Caco-2 (cell line): ENCODE results near the gene SMIM15. TPM values are rescaled to one million over a fixed set of nuclear protein-coding genes. Genes with fewer than 3 reads are reported as not detected.

Experiments
- BruUV-seq: library from RNA; stranded (reverse); fragments of 400-500 nt; replicated peaks from 2 replicates; lab custom pipeline; 2021; lab: Mats Ljungman, UMichigan
- CTCF ChIA-PET: fragments of 300-600 bp; sonication (Branson Sonifier 250); formaldehyde crosslinking; loops from one replicate; lab custom pipeline; 2022; ENCODE audit warnings: antibody characterized with exemption; lab: Charles Lee
- POLR2A ChIA-PET: fragments of 300-600 bp; sonication (Branson Sonifier 250); formaldehyde crosslinking; loops from one replicate; lab custom pipeline; 2022; ENCODE audit warnings: antibody characterized with exemption; lab: Charles Lee
- DNase-seq, 2 experiments: peaks; one replicate each; pipeline versions ENCODE4 v3.0.0 to v3.0.0-alpha.2; 2020 to 2022
- H3K27me3 ChIP-seq: replicated peaks from 2 replicates; pipeline ENCODE4 v1.6.0; 2011; ENCODE audit warnings: low read length; ENCODE audit not compliant: control insufficient read depth, insufficient read depth
- H3K36me3 ChIP-seq: 2 replicates; pipeline ENCODE4 v1.5.1; 2011; ENCODE audit warnings: low read length; ENCODE audit not compliant: control insufficient read depth, insufficient read depth
- H3K4me1 ChIP-seq: fragments of 250-450 bp; sonication (Bioruptor Pico); 2 replicates; pipeline ENCODE4 v1.5.1; 2020; ENCODE audit warnings: mild to moderate bottlenecking
- H3K4me3 ChIP-seq: 2 replicates; pipeline ENCODE4 v1.5.1; 2011; ENCODE audit warnings: low read depth, mild to moderate bottlenecking, control low read depth, low read length
- H3K9me3 ChIP-seq: fragments of 250-450 bp; sonication (Bioruptor Pico); 2 replicates; pipeline ENCODE4 v1.5.1; 2020; ENCODE audit warnings: mild to moderate bottlenecking, moderate library complexity
- H3K27ac Mint-ChIP-seq: one replicate; pipeline ENCODE4 v1.8.0; 2022; ENCODE audit warnings: mixed read lengths; ENCODE audit not compliant: unreplicated experiment
- H3K27me3 Mint-ChIP-seq: one replicate; pipeline ENCODE4 v1.8.0; 2022; ENCODE audit warnings: mixed read lengths; ENCODE audit not compliant: insufficient read depth, unreplicated experiment
- H3K36me3 Mint-ChIP-seq: one replicate; pipeline ENCODE4 v1.8.0; 2022; ENCODE audit warnings: mild to moderate bottlenecking, mixed read lengths; ENCODE audit not compliant: insufficient read depth, unreplicated experiment
- H3K4me1 Mint-ChIP-seq: one replicate; pipeline ENCODE4 v1.8.0; 2022; ENCODE audit warnings: low read depth, mixed read lengths; ENCODE audit not compliant: unreplicated experiment
- H3K4me3 Mint-ChIP-seq: one replicate; pipeline ENCODE4 v1.8.0; 2022; ENCODE audit warnings: mild to moderate bottlenecking, moderate library complexity, mixed read lengths; ENCODE audit not compliant: unreplicated experiment
- H3K9me3 Mint-ChIP-seq: one replicate; pipeline ENCODE4 v1.8.0; 2022; ENCODE audit warnings: mixed read lengths; ENCODE audit not compliant: unreplicated experiment
- CTCF ChIP-seq, 2 experiments: fragments of 200-600 bp in 1 of 2; IDR thresholded peaks; 1 replicate in 1 of 2; 2 replicates in 1 of 2; pipeline versions ENCODE4 v1.5.1 to v1.8.0; 2011 to 2022; ENCODE audit warnings: antibody characterized with exemption in 1 of 2, control low read depth in 1 of 2, inconsistent platforms in 1 of 2, low read depth in 1 of 2, low read length in 1 of 2, mild to moderate bottlenecking in 1 of 2, moderate library complexity in 1 of 2; ENCODE audit not compliant: insufficient read depth in 1 of 2, severe bottlenecking in 1 of 2, unreplicated experiment in 1 of 2
- intact Hi-C: fragments of 100-400 bp; cut with micrococcal nuclease; formaldehyde crosslinking; loops from one replicate; pipeline ENCODE4 v1.10.0; 2022; ENCODE audit not compliant: unreplicated experiment
- total RNA-seq: library from RNA; stranded (reverse); gene quantifications from 2 replicates; pipeline ENCODE4 v1.2.3, GENCODE V29; 2022

The SMIM15 gene
- total RNA-seq, 1 experiment from 2014 or later, result 57.7 TPM

- ChIA-PET CTCF (no interaction called here), POLR2A (no interaction called here)
- Mint-ChIP-seq H3K27ac (no peak overlapping the region), H3K4me3 (no peak overlapping the region), H3K36me3 (no peaks in the 10 kb centered on the region), H3K27me3 (no peaks in the 10 kb centered on the region), H3K4me1 (peaks cover 6% of the 10 kb centered on the region), H3K9me3 (peaks cover 9% of the 10 kb centered on the region)
- Histone ChIP-seq H3K27me3 (no peaks in the 10 kb centered on the region), H3K36me3 (no peaks in the 10 kb centered on the region), H3K4me1 (peaks cover 6% of the 10 kb centered on the region; the same call in 1 of the 2 replicates), H3K4me3 (no peak overlapping the region), H3K9me3 (no peaks in the 10 kb centered on the region)
- no peak for TF ChIP-seq CTCF (IDR thresholded peaks at IDR 0.05; ENCODE audit: insufficient read depth in 1 of 2, low read depth in 1 of 2, low read length in 1 of 2, severe bottlenecking in 1 of 2, unreplicated experiment in 1 of 2)
- BruUV-seq, result no TSS peak
- intact Hi-C loops, result no loop called here
- DNase-seq, result peak; percentile 21 to 46
Measured at GRCh38 chr5:61123145-61123544, 39.1 kb downstream of the SMIM15 start.

- H3K4me3 ChIP-seq, result no peak overlapping the region
- H3K27ac Mint-ChIP-seq, result no peak overlapping the region
- H3K4me1 ChIP-seq, result peaks cover 6% of the 10 kb centered on the region; the same call in 1 of the 2 replicates
- H3K36me3 Mint-ChIP-seq, result no peaks in the 10 kb centered on the region
- H3K4me3 Mint-ChIP-seq, result no peak overlapping the region
- no peak for DNase-seq
- no peaks in the 10 kb centered on the region for H3K27me3 ChIP-seq
- POLR2A ChIA-PET, result no interaction called here
- no peaks in the 10 kb centered on the region for H3K9me3 Mint-ChIP-seq
- no peaks in the 10 kb centered on the region for H3K27me3 Mint-ChIP-seq
- intact Hi-C loops, result no loop called here
- H3K36me3 ChIP-seq, result no peaks in the 10 kb centered on the region
- H3K4me1 Mint-ChIP-seq, result peaks cover 6% of the 10 kb centered on the region
- no TSS peak for BruUV-seq
- TF ChIP-seq CTCF (IDR thresholded peaks at IDR 0.05; ENCODE audit: insufficient read depth in 1 of 2, low read depth in 1 of 2, low read length in 1 of 2, severe bottlenecking in 1 of 2, unreplicated experiment in 1 of 2), result no peak
- CTCF ChIA-PET, result no interaction called here
- H3K9me3 ChIP-seq, result no peaks in the 10 kb centered on the region
Measured at GRCh38 chr5:61120534-61120933, 41.7 kb downstream of the SMIM15 start.

DNA sequence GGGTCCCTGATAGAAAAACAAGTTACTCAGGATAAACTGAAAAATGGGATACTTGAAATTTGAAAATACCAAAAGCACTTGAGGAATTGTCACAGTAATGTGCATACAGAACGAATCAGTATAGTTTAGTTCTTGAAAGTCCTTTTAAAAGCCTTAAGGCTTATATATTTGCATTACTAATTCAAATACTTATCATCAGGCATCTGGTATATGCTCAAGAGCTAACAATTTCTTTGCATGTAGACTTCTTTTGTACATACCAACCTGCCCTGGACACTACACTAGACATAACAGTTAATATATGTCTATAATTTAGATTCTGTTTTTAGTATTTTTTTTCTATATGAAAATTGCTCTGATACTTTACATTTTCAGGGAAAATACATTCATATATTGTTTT, 43.2 kb downstream of the SMIM15 start:
- no peaks in the 10 kb centered on the region for H3K36me3 Mint-ChIP-seq
- no peaks in the 10 kb centered on the region; the same call in 1 of the 2 replicates for H3K36me3 ChIP-seq
- H3K9me3 Mint-ChIP-seq, result peaks cover 1% of the 10 kb centered on the region
- no peaks in the 10 kb centered on the region for H3K27me3 Mint-ChIP-seq
- no peak overlapping the region for H3K4me3 ChIP-seq
- H3K9me3 ChIP-seq, result no peaks in the 10 kb centered on the region
- no TSS peak for BruUV-seq
- no peak for DNase-seq
- no peaks in the 10 kb centered on the region for H3K27me3 ChIP-seq
- no peak for TF ChIP-seq CTCF (IDR thresholded peaks at IDR 0.05; ENCODE audit: insufficient read depth in 1 of 2, low read depth in 1 of 2, low read length in 1 of 2, severe bottlenecking in 1 of 2, unreplicated experiment in 1 of 2)
- ChIA-PET CTCF (no interaction called here), POLR2A (no interaction called here)
- H3K4me1 Mint-ChIP-seq, result peaks cover 6% of the 10 kb centered on the region
- H3K4me1 ChIP-seq, result peaks cover 6% of the 10 kb centered on the region; the same call in 1 of the 2 replicates
- no peak overlapping the region for H3K27ac Mint-ChIP-seq
- H3K4me3 Mint-ChIP-seq, result no peak overlapping the region
- intact Hi-C loops, result no loop called here
